ENCODE data around the gene RUNX2.

Gene RUNX2

DNA sequence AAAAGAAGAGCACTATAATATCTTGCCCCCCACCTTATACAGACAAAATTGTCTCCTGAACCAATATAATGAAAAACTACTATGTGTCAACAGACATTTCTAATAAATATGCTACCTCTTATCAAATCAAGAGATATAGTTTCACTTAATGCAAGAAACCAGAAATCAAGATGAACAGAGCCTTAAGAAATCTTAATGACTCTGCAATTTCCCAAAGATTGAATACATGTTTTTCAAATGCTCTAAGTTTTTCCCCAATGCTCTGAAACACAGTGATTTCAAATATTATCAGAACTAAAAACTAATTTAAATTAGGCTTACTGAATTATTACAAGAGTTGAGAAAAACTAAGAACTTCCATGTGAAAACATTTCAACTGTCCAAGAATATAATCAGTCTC, 36.3 kb downstream of the RUNX2 start:
- TF ChIP-seq, protein P1, sequence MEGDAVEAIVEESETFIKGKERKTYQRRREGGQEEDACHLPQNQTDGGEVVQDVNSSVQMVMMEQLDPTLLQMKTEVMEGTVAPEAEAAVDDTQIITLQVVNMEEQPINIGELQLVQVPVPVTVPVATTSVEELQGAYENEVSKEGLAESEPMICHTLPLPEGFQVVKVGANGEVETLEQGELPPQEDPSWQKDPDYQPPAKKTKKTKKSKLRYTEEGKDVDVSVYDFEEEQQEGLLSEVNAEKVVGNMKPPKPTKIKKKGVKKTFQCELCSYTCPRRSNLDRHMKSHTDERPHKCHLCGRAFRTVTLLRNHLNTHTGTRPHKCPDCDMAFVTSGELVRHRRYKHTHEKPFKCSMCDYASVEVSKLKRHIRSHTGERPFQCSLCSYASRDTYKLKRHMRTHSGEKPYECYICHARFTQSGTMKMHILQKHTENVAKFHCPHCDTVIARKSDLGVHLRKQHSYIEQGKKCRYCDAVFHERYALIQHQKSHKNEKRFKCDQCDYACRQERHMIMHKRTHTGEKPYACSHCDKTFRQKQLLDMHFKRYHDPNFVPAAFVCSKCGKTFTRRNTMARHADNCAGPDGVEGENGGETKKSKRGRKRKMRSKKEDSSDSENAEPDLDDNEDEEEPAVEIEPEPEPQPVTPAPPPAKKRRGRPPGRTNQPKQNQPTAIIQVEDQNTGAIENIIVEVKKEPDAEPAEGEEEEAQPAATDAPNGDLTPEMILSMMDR (IDR thresholded peaks at IDR 0.05; ENCODE audit: low read depth, low read length) = no peak
- no peak for DNase-seq (ENCODE audit: low read depth)
- H3K4me3 ChIP-seq (ENCODE audit: low read depth, low read length) = no peak overlapping the region

DNA sequence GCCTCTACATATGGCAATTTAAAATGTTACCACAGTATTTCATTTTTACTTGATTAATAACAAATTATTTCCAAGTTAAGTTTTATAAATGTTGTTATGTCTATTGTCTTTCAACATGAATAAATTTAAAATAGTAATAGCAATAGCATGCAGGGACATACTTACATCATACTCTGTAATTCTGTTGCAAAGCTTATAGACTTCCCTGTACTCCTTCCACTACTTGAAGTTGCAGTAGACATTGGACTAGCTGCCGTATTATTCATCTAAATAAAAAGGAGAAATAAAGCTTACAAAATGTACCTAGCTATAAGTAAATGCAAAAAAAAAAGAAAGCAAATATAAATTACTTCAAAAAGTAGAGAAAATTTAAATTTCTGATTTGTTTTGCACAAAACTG, 36.9 kb downstream of the RUNX2 start:
- TF ChIP-seq, protein P1 (IDR thresholded peaks at IDR 0.05; ENCODE audit: low read depth, low read length) = no peak
- no peak for TF ChIP-seq MYC (IDR thresholded peaks at IDR 0.05; ENCODE audit: low read depth, low read length)
- no peak for TF ChIP-seq POLR2A (IDR thresholded peaks at IDR 0.05; ENCODE audit: extremely low read depth, insufficient read length)
- TF ChIP-seq, protein P2, sequence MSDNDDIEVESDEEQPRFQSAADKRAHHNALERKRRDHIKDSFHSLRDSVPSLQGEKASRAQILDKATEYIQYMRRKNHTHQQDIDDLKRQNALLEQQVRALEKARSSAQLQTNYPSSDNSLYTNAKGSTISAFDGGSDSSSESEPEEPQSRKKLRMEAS (IDR thresholded peaks at IDR 0.05; ENCODE audit: low read depth, low read length) = no peak
- no peak overlapping the region for H3K4me3 ChIP-seq (ENCODE audit: low read depth, low read length)
- no peak for DNase-seq (ENCODE audit: low read depth)

DNA sequence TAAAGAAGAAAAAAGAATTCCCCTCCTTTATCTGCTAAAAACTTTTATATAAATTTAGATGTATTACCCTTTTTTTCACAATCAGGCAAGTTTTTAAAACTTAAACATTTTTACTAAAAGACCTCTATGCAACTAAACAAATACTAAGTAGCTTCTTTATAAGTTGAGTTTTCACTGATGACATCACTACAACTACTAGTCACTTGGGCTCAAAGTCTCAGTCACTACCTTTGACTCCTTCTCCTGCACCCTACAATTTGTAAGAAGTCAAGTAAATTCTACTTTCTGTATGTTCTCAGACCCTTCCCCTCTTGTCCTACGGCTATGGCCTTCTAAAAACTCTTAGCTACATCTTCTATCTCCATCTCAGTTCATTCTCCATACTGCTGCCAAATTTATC, 38.4 kb downstream of the RUNX2 start:
- no peak overlapping the region for H3K4me3 ChIP-seq (ENCODE audit: low read depth, low read length)
- TF ChIP-seq, protein P1 (IDR thresholded peaks at IDR 0.05; ENCODE audit: low read depth, low read length) = no peak
- TF ChIP-seq POLR2A (IDR thresholded peaks at IDR 0.05; ENCODE audit: extremely low read depth, insufficient read length) (no peak), MYC (IDR thresholded peaks at IDR 0.05; ENCODE audit: low read depth, low read length) (no peak)
- TF ChIP-seq, protein P2 (IDR thresholded peaks at IDR 0.05; ENCODE audit: low read depth, low read length) = no peak

DNA sequence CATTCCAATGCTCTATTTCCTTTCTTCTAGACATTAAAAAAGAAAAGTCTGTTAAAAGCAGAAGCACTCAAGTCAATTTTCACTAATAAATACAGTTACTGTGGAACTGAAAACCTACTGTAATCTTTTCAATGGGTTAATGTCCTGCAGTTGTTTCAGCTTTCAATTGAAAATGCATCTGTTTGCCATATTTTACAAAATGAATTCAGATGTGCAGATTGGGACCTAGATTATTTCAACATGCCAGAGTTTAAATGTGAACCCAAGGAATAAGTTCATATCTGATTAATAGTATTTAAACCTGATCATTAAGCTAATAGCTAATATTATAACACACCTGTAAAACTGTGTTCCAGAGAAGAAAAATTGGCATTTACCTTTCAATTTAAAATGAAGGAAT, 39.9 kb downstream of the RUNX2 start:
- H3K4me3 ChIP-seq (ENCODE audit: low read depth, low read length) = no peak overlapping the region
- no peak for DNase-seq (ENCODE audit: low read depth)
- TF ChIP-seq POLR2A (IDR thresholded peaks at IDR 0.05; ENCODE audit: extremely low read depth, insufficient read length) (no peak), MYC (IDR thresholded peaks at IDR 0.05; ENCODE audit: low read depth, low read length) (no peak)
- TF ChIP-seq, protein P1 (IDR thresholded peaks at IDR 0.05; ENCODE audit: low read depth, low read length) = no peak
- TF ChIP-seq, protein P2 (IDR thresholded peaks at IDR 0.05; ENCODE audit: low read depth, low read length) = no peak

More for the DNA sequence above, 38.4 kb downstream of the RUNX2 start:
- DNase-seq (ENCODE audit: low read depth) = no peak

DNA sequence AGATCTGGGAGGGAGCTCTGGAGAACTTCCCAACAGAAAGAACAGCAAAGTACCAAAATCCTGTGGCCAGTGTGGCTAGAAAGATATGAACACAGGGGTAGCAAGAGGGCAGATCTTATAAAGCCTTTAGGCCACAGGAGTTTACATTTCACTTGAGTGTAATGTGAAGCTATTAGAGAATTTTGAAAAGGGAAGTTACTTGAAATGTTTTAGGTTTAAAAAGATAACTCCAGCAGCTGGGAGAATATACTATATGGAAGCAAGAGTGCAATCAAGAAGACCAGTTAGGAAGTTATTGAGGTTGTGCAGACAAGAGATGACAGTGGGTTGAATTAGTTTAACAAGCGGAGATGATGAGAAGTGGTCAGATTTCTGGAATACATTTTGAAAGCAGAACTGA, 41.7 kb downstream of the RUNX2 start:
- TF ChIP-seq, protein P1 (IDR thresholded peaks at IDR 0.05; ENCODE audit: low read depth, low read length) = no peak
- TF ChIP-seq, protein P2 (IDR thresholded peaks at IDR 0.05; ENCODE audit: low read depth, low read length) = no peak
- TF ChIP-seq MYC (IDR thresholded peaks at IDR 0.05; ENCODE audit: low read depth, low read length) (no peak), POLR2A (IDR thresholded peaks at IDR 0.05; ENCODE audit: extremely low read depth, insufficient read length) (no peak)
- DNase-seq (ENCODE audit: low read depth) = peak; percentile 9

DNA sequence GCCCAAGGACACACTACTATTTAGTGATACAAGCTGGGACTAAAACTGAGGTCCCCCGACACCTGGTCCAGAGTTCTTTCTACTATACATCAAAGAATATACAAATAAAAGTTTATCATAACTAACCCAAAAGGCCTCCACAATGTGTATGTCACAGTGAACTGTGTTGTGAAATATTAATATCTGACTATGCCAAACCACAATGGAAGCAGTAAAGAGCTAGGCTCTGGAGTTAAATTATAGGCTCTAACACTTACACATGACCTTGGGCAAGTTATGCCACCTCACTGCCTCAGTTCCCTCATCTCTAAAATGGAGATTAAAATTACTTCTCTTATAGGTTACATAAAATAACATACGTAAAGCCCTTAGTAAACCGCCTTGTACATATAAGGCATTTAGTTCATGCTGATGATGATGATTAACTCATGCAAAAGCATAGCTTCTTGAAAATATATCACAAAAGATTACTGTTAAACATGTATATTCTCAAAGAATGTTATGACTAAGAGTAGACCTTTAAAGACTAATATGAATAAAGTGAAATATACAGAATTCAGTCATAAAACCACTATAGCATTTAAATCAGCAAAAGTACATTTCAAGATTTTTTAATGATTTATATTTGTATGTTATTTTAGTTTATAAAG, 43.9 kb downstream of the RUNX2 start:
- TF ChIP-seq, protein P2 (IDR thresholded peaks at IDR 0.05; ENCODE audit: low read depth, low read length) = no peak
- TF ChIP-seq MYC (IDR thresholded peaks at IDR 0.05; ENCODE audit: low read depth, low read length) (no peak), POLR2A (IDR thresholded peaks at IDR 0.05; ENCODE audit: extremely low read depth, insufficient read length) (no peak)
- TF ChIP-seq, protein P1 (IDR thresholded peaks at IDR 0.05; ENCODE audit: low read depth, low read length) = no peak
- H3K4me3 ChIP-seq (ENCODE audit: low read depth, low read length) = no peak overlapping the region
- DNase-seq (ENCODE audit: low read depth) = peak; percentile 43

More for the DNA sequence above, 41.7 kb downstream of the RUNX2 start:
- H3K4me3 ChIP-seq (ENCODE audit: low read depth, low read length) = no peak overlapping the region

All from NB4 (cell line).